A549 (cell line): ENCODE data around the gene ESYT3. TPM values are rescaled to one million over a fixed set of nuclear protein-coding genes. Genes with fewer than 3 reads are reported as not detected.

Experiments
- ATAC-seq, 2 experiments: fragments of 200-7000 bp in 1 of 2; fragments of >200 bp in 1 of 2; cut with Nextera tagmentation in 1 of 2; cut with Tn5 transposase in 1 of 2; 3 replicates each; pipeline versions ENCODE4 v1.8.0 to v1.9.1; 2018 to 2020; ENCODE audit warnings: mild to moderate bottlenecking in 1 of 2, moderate library complexity in 1 of 2
- CTCF ChIA-PET: fragments of 300-600 bp; sonication (Branson Sonifier 250); formaldehyde crosslinking; extraction: SDS; loops from one replicate; lab custom pipeline; 2021; ENCODE audit warnings: antibody characterized with exemption, inconsistent platforms; lab: Yijun Ruan, JAX
- POLR2A ChIA-PET: fragments of 350-600 bp; formaldehyde crosslinking; extraction: SDS; loops from one replicate; lab custom pipeline; 2021; ENCODE audit warnings: antibody characterized with exemption, inconsistent platforms; lab: Yijun Ruan, JAX
- DNase-seq, 2 experiments: peaks; one replicate each; pipeline versions ENCODE4 v3.0.0 to v3.0.0-alpha.2; 2011 to 2016; ENCODE audit warnings: low read depth in 1 of 2, low spot score in 1 of 2
- FAIRE-seq: peaks from 2 replicates; lab custom pipeline; 2011; peaks lifted over from hg19 to GRCh38; lab: Jason Lieb, UNC
- H3K27ac ChIP-seq, 2 experiments: fragments of >200 bp; sonication (Bioruptor Twin); formaldehyde crosslinking; 3 replicates each; pipeline ENCODE4 v1.5.1; 2016 to 2017
- H3K4me1 ChIP-seq: fragments of >200 bp; sonication (Bioruptor Twin); formaldehyde crosslinking; 3 replicates; pipeline ENCODE4 v1.6.1; 2016
- H3K4me2 ChIP-seq: fragments of >200 bp; sonication (Bioruptor Twin); formaldehyde crosslinking; 3 replicates; pipeline ENCODE4 v1.6.1; 2016
- H3K4me3 ChIP-seq: fragments of >200 bp; sonication (Bioruptor Twin); formaldehyde crosslinking; 3 replicates; pipeline ENCODE4 v1.5.1; 2016
- H3K9me3 ChIP-seq: fragments of >200 bp; sonication (Bioruptor Twin); formaldehyde crosslinking; 3 replicates; pipeline ENCODE4 v1.6.1; 2016
- CBX2 ChIP-seq: fragments of 200-600 bp; sonication (generic); IDR thresholded peaks from 2 replicates; pipeline ENCODE4 v1.6.1; 2016; ENCODE audit warnings: low read depth, mild to moderate bottlenecking, borderline replicate concordance
- CBX8 ChIP-seq: fragments of 200-600 bp; sonication (generic); IDR thresholded peaks from 2 replicates; pipeline ENCODE4 v1.6.1; 2016
- CHD4 ChIP-seq: fragments of 200-600 bp; sonication (generic); IDR thresholded peaks from 2 replicates; pipeline ENCODE4 v1.6.1; 2016; ENCODE audit warnings: antibody characterized with exemption, mild to moderate bottlenecking, borderline replicate concordance
- EHF ChIP-seq: fragments of 250-450 bp; sonication (Bioruptor Pico); IDR thresholded peaks from 2 replicates; pipeline ENCODE4 v1.5.0; 2020; ENCODE audit warnings: mild to moderate bottlenecking
- HEYL ChIP-seq: fragments of 250-450 bp; sonication (Bioruptor Pico); IDR thresholded peaks from 2 replicates; pipeline ENCODE4 v1.8.0; 2021; ENCODE audit warnings: mild to moderate bottlenecking, moderate library complexity
- HOXA7 ChIP-seq: fragments of 250-450 bp; sonication (Bioruptor Pico); IDR thresholded peaks from 2 replicates; pipeline ENCODE4 v1.5.0; 2020; ENCODE audit warnings: mild to moderate bottlenecking, moderate library complexity
- JUN ChIP-seq, 2 experiments: fragments of >200 bp; sonication (Bioruptor Twin); formaldehyde crosslinking; IDR thresholded peaks; 2 replicates in 1 of 2; 3 replicates in 1 of 2; pipeline ENCODE4 v1.6.1; 2016 to 2017
- NFE2L2 ChIP-seq: fragments of 150-350 bp; conservative IDR thresholded peaks from 2 replicates; pipeline ENCODE4 v1.6.1; 2014; ENCODE audit warnings: low read length
- NPAS2 ChIP-seq: fragments of 250-450 bp; sonication (Bioruptor Pico); IDR thresholded peaks from 2 replicates; pipeline ENCODE4 v1.8.0; 2022; ENCODE audit warnings: mild to moderate bottlenecking, moderate library complexity, borderline replicate concordance
- SREBF2 ChIP-seq: fragments of 450-650 bp; IDR thresholded peaks from 2 replicates; pipeline ENCODE4 v1.6.1; 2014; ENCODE audit warnings: mild to moderate bottlenecking, moderate library complexity
- ZFP36 ChIP-seq: fragments of 450-650 bp; IDR thresholded peaks from 2 replicates; pipeline ENCODE4 v1.6.1; 2014; ENCODE audit warnings: borderline replicate concordance; ENCODE audit not compliant: partially characterized antibody
- ZNF302 ChIP-seq: fragments of 250-450 bp; sonication (Bioruptor Pico); IDR thresholded peaks from 2 replicates; pipeline ENCODE4 v1.9.0; 2021; ENCODE audit warnings: inconsistent platforms, mild to moderate bottlenecking, moderate library complexity
- WGBS: methylation state at CpG from one replicate; pipeline ENCODE4 v1.1.6; 2017; ENCODE audit errors: missing lambda C conversion rate; 5-methylcytosine and 5-hydroxymethylcytosine counted together
- polyA plus RNA-seq, 4 experiments: library from polyadenylated mRNA; depleted of rRNA in 3 of 4; stranded (reverse); fragments of >200 nt; fragmentation: RNase III in 1 of 4; extraction: RNeasy Plus Mini Kit Qiagen cat#74134 plus additional on column Dnase treatment in 1 of 4; gene quantifications; 2 replicates in 3 of 4; 3 replicates in 1 of 4; pipeline ENCODE4 v1.2.3, GENCODE V29; 2011 to 2017
- TF ChIP-seq, protein P1 (sequence below): fragments of >200 bp; sonication (Bioruptor Twin); formaldehyde crosslinking; IDR thresholded peaks from 3 replicates; pipeline ENCODE4 v1.6.1; 2016
- TF ChIP-seq, protein P2 (sequence below): fragments of 450-650 bp; IDR thresholded peaks from 2 replicates; pipeline ENCODE4 v1.6.1; 2014; ENCODE audit warnings: antibody characterized with exemption
- TF ChIP-seq, protein P3 (sequence below): IDR thresholded peaks from 2 replicates; pipeline ENCODE4 v1.6.1; 2012; ENCODE audit warnings: low read depth, borderline replicate concordance
- TF ChIP-seq, protein P4 (sequence below): fragments of 200-600 bp; sonication (generic); IDR thresholded peaks from 2 replicates; pipeline ENCODE4 v1.6.1; 2016; ENCODE audit warnings: antibody characterized with exemption, mild to moderate bottlenecking, moderate library complexity
- TF ChIP-seq, protein P5 (sequence below): fragments of >200 bp; sonication (Bioruptor Twin); formaldehyde crosslinking; IDR thresholded peaks from 2 replicates; pipeline ENCODE4 v1.6.1; 2016
- TF ChIP-seq, protein P6 (sequence below): IDR thresholded peaks from 2 replicates; pipeline ENCODE4 v1.6.1; 2012

The ESYT3 gene
- polyA plus RNA-seq, 2 of the 4 experiments (the other 2 are of a cell fraction): 0.92 to 1.7 TPM

DNA sequence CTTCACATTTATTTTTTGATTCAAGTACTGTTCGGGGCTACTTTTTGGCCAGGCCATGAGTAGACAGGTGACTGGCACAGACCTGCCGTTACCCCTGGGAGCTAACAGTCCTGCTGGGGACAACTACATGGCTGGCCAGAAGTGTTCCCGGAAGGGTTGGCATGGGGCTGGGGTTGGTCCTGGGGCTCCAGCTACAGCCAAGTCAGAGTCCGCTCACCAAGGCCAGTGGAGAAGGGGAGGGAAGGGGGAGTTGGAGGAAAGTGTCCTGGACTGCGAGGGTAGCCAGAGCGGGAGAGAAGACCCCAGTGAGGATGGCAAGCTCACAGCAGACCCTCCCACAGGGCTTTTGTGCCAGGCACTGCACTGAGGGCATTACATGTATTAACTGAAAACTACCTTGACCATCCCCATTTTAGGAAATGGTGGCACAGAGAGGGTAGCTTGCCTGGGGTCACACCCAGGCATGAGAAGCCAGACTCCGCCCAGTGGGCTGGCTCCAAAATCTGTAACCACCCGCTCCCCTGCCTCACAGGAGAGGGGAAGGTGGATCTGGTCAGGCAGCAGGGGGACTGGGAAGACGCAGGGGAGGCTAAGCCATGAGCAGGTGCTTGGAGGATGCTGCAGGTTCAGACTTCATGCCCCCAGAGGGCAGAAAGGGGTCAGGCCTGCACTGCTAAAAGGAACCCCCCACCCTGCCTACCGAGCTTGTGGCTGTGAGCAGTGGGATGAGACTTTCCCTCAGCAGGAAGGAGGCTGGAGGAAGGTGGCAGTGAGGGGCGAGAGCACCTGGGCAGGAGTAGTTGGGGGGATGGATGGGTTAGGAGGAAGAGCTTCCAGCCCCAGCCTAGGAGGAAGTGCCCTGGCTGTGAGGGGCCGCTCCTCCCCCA is 38.3 kb upstream of the ESYT3 start:
- ChIA-PET CTCF (interaction anchor here (0.6 to 1.3 kb wide), 3 partner anchors 13 to 60 kb away, joined by 4 read pairs; no protein-coding TSS in a partner anchor), POLR2A (no interaction called here)
- H3K4me1 ChIP-seq: peaks cover 2% of the 10 kb centered on the region; the same call in 2 of the 3 replicates
- no peak for ATAC-seq
- no peak overlapping the region for H3K4me3 ChIP-seq
- no peak overlapping the region for H3K4me2 ChIP-seq
- no peaks in the 10 kb centered on the region for H3K9me3 ChIP-seq
- no peak overlapping the region for H3K27ac ChIP-seq
- no peak for DNase-seq
- no peak for FAIRE-seq
- TF ChIP-seq EHF (no peak), CBX2 (no peak), HOXA7 (CRISPR knock-in tag) (no peak), CHD4 (no peak), HEYL (no peak), ZFP36 (no peak), NFE2L2 (no peak)
- TF ChIP-seq, protein P1, sequence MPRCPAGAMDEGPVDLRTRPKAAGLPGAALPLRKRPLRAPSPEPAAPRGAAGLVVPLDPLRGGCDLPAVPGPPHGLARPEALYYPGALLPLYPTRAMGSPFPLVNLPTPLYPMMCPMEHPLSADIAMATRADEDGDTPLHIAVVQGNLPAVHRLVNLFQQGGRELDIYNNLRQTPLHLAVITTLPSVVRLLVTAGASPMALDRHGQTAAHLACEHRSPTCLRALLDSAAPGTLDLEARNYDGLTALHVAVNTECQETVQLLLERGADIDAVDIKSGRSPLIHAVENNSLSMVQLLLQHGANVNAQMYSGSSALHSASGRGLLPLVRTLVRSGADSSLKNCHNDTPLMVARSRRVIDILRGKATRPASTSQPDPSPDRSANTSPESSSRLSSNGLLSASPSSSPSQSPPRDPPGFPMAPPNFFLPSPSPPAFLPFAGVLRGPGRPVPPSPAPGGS: no peak
- TF ChIP-seq, protein P2, sequence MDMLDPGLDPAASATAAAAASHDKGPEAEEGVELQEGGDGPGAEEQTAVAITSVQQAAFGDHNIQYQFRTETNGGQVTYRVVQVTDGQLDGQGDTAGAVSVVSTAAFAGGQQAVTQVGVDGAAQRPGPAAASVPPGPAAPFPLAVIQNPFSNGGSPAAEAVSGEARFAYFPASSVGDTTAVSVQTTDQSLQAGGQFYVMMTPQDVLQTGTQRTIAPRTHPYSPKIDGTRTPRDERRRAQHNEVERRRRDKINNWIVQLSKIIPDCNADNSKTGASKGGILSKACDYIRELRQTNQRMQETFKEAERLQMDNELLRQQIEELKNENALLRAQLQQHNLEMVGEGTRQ: no peak
- TF ChIP-seq, protein P3, sequence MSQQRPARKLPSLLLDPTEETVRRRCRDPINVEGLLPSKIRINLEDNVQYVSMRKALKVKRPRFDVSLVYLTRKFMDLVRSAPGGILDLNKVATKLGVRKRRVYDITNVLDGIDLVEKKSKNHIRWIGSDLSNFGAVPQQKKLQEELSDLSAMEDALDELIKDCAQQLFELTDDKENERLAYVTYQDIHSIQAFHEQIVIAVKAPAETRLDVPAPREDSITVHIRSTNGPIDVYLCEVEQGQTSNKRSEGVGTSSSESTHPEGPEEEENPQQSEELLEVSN: no peak
- TF ChIP-seq, protein P4, sequence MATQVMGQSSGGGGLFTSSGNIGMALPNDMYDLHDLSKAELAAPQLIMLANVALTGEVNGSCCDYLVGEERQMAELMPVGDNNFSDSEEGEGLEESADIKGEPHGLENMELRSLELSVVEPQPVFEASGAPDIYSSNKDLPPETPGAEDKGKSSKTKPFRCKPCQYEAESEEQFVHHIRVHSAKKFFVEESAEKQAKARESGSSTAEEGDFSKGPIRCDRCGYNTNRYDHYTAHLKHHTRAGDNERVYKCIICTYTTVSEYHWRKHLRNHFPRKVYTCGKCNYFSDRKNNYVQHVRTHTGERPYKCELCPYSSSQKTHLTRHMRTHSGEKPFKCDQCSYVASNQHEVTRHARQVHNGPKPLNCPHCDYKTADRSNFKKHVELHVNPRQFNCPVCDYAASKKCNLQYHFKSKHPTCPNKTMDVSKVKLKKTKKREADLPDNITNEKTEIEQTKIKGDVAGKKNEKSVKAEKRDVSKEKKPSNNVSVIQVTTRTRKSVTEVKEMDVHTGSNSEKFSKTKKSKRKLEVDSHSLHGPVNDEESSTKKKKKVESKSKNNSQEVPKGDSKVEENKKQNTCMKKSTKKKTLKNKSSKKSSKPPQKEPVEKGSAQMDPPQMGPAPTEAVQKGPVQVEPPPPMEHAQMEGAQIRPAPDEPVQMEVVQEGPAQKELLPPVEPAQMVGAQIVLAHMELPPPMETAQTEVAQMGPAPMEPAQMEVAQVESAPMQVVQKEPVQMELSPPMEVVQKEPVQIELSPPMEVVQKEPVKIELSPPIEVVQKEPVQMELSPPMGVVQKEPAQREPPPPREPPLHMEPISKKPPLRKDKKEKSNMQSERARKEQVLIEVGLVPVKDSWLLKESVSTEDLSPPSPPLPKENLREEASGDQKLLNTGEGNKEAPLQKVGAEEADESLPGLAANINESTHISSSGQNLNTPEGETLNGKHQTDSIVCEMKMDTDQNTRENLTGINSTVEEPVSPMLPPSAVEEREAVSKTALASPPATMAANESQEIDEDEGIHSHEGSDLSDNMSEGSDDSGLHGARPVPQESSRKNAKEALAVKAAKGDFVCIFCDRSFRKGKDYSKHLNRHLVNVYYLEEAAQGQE: no peak
- WGBS: 89% methylated on average over 9 of the region's 12 CpGs

DNA sequence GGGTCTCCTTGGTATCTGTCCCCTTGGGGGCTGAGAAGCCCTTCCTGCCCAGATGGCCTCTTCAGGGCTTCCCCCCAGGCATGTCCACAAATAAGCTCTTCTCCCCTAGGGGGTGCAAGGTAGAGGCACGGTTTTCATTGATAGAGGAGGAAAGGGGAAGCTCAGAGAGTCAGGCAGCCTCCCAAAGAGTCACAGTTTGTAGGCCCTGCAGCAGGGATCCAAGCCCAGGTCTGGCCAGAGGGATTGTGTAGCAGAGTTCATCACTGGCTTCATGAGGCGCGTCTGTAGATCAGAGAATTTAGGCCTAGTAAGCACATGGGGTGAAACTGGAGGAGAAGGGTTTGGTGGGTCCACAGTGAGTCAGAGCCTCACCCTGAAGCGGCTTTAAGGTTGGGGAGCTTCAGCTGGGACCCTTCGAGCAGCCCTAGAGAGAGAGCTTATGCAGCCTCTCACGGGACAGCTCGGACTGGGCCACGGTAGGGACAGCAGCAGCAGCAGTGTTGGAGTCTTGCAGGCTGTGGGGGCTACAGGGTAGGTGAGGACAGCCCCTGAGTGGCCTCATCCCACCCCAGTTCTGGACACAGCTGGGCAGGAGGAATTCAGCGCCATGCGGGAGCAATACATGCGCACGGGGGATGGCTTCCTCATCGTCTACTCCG is 37.5 kb upstream of the ESYT3 start:
- no peak for FAIRE-seq
- H3K4me3 ChIP-seq: no peak overlapping the region
- H3K4me2 ChIP-seq: no peak overlapping the region
- TF ChIP-seq ZNF302 (CRISPR knock-in tag) (no peak), NPAS2 (CRISPR knock-in tag) (no peak), SREBF2 (no peak), JUN (IDR thresholded peaks at IDR 0.05) (no peak), CBX8 (no peak)
- TF ChIP-seq, protein P2: no peak
- TF ChIP-seq, protein P5, sequence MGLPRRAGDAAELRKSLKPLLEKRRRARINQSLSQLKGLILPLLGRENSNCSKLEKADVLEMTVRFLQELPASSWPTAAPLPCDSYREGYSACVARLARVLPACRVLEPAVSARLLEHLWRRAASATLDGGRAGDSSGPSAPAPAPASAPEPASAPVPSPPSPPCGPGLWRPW: no peak
- TF ChIP-seq, protein P6, sequence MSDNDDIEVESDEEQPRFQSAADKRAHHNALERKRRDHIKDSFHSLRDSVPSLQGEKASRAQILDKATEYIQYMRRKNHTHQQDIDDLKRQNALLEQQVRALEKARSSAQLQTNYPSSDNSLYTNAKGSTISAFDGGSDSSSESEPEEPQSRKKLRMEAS: no peak
- TF ChIP-seq, all 56 proteins: peak for 0
- no peak overlapping the region for H3K27ac ChIP-seq
- no peaks in the 10 kb centered on the region for H3K9me3 ChIP-seq
- ATAC-seq: no peak
- DNase-seq: no peak
- ChIA-PET CTCF (interaction anchor here (0.6 to 1.3 kb wide), 3 partner anchors 12 to 60 kb away, joined by 4 read pairs; no protein-coding TSS in a partner anchor), POLR2A (no interaction called here)
- no peaks in the 10 kb centered on the region for H3K4me1 ChIP-seq
- 89% methylated on average over 12 of the region's 14 CpGs for WGBS
